HS-5 (cell line): ENCODE results near the gene SEL1L2.

ENCODE experiments used
- DNase-seq: peaks from one replicate; pipeline ENCODE4 v3.0.0-alpha.2; 2012; ENCODE audit warnings: low read depth

The SEL1L2 gene

GRCh38 chr20:13816757-13817156 lies 173.7 kb downstream of the SEL1L2 start:
- no peak for DNase-seq

GRCh38 chr20:13814672-13815071 lies 175.7 kb downstream of the SEL1L2 start:
- no peak for DNase-seq

GRCh38 chr20:13813910-13814309 lies 176.5 kb downstream of the SEL1L2 start:
- no peak for DNase-seq

GRCh38 chr20:13810446-13810845 lies 180.0 kb downstream of the SEL1L2 start:
- DNase-seq: no peak

GRCh38 chr20:13809855-13810254 lies 180.6 kb downstream of the SEL1L2 start:
- no peak for DNase-seq

- no peak for DNase-seq
Observed at GRCh38 chr20:13809373-13809772, 181.0 kb downstream of the SEL1L2 start.

GRCh38 chr20:13800728-13801134 lies 189.7 kb downstream of the SEL1L2 start:
- peak; percentile 68 for DNase-seq

GRCh38 chr20:13799974-13800373 lies 190.4 kb downstream of the SEL1L2 start:
- no peak for DNase-seq
